Measurements from ENCODE around the gene AP2A2.
A peak's percentile ranks its signal among the peaks of the same experiment; 100 is the strongest.

Gene AP2A2

DNA sequence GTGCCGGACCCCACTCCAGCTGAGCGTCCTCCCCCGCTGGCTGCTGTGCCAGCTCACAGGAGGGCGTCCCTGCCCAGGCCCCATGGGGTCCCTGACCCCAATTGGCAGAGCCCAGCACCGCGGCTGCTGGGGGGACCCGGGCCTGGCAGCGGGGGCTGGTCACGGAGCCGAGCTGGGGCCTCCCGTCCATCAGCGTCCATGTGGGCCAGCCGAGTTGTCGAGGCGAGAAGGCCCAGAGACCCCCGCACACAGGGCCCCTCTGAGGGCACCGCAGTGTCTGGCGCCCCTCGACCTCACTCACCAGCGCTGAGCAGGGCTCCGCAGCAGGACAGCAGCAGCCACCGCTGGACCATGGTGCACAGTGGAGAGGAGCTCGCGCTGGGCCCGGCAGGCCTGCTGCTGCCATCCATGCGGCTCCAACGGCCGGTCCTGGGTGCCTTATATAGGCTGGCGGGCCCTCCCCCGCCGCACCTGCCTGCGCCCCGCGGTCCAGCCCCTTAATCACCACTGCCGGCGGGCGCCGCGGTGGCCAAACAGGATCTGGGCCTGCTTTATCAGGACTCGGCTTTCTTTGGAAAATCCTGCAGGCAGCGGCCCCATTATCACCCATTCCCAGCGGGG, 110.7 kb downstream of the AP2A2 start, which contains the start of gene MUC6:
Gene MUC6 (minus strand): TSS at position 416 of the 621 bp plus-strand sequence. CDS start 63 bp downstream, at position 353.
- 0 out of 2 replicates have a peak, but pooled peaks have one; percentile 65 for TF ChIP-seq ZBTB7A (IDR thresholded peaks at IDR 0.05; ENCODE audit: low read depth)
- TF ChIP-seq EGR1 (IDR thresholded peaks at IDR 0.05): no peak

DNA sequence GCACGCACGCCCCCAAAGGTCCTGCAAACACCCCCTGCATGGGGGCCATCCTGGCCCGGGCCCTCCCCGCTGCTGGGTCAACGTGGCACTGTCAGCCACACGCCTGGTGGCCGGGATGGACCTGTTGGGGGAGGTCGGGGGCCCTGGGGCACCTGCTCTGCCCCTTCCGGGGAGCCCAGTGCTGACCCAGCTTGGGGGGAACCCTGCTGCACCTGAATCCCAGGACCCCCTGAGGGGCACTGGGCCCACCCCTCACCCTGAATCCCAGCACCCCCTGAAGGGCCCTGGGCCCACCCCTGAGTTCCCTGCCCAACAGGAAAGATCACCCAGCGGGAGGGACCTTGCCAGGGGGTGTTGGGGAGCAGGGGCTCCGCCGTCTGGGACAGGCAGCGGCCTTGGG, 111.3 kb downstream of the AP2A2 start:
- TF ChIP-seq, protein P1, sequence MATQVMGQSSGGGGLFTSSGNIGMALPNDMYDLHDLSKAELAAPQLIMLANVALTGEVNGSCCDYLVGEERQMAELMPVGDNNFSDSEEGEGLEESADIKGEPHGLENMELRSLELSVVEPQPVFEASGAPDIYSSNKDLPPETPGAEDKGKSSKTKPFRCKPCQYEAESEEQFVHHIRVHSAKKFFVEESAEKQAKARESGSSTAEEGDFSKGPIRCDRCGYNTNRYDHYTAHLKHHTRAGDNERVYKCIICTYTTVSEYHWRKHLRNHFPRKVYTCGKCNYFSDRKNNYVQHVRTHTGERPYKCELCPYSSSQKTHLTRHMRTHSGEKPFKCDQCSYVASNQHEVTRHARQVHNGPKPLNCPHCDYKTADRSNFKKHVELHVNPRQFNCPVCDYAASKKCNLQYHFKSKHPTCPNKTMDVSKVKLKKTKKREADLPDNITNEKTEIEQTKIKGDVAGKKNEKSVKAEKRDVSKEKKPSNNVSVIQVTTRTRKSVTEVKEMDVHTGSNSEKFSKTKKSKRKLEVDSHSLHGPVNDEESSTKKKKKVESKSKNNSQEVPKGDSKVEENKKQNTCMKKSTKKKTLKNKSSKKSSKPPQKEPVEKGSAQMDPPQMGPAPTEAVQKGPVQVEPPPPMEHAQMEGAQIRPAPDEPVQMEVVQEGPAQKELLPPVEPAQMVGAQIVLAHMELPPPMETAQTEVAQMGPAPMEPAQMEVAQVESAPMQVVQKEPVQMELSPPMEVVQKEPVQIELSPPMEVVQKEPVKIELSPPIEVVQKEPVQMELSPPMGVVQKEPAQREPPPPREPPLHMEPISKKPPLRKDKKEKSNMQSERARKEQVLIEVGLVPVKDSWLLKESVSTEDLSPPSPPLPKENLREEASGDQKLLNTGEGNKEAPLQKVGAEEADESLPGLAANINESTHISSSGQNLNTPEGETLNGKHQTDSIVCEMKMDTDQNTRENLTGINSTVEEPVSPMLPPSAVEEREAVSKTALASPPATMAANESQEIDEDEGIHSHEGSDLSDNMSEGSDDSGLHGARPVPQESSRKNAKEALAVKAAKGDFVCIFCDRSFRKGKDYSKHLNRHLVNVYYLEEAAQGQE (IDR thresholded peaks at IDR 0.05; ENCODE audit: low read depth): no peak
- no peak for TF ChIP-seq TAF1 (IDR thresholded peaks at IDR 0.05; ENCODE audit: low read depth)
- no peak for TF ChIP-seq RAD21 (IDR thresholded peaks at IDR 0.05; ENCODE audit: low read depth)
- TF ChIP-seq ZBTB7A (IDR thresholded peaks at IDR 0.05; ENCODE audit: low read depth): 0 out of 2 replicates have a peak, but pooled peaks have one; percentile 7
- no peak for TF ChIP-seq EP300 (IDR thresholded peaks at IDR 0.05; ENCODE audit: borderline replicate concordance)
- no peak for TF ChIP-seq EGR1 (IDR thresholded peaks at IDR 0.05)
- no peak for TF ChIP-seq YY1 (IDR thresholded peaks at IDR 0.05; ENCODE audit: low read depth)
- TF ChIP-seq TCF12 (IDR thresholded peaks at IDR 0.05; ENCODE audit: low read depth): no peak

DNA sequence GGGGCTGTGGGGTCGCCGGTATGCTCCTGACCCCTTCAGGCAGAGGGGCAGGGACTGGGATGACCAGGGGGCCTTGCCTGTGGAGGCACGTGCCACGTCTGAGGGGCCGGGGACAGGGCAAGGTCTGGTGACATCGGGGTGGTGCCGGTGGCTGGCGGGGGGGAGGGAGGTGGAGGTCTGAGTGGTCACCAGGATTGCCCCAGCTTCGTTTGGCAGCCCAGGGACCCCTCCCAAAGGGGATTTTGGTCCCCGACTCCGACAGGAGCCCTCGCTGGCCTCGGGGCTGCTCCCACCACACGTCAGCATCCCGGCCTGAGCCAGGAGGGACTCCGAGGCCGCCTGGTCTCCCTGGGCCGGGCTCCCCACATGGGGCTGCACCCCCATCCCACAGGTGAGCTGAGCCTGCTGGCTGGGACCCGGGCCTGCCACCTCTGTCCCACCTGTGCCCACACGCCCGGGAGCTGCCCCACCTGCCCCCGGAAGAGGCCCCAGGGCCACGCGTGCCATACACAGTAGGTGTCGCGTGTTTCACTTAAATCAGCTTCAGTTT, 111.9 kb downstream of the AP2A2 start:
- TF ChIP-seq FOXM1 (IDR thresholded peaks at IDR 0.05; ENCODE audit: borderline replicate concordance, low read depth) (no peak), ZBTB7A (IDR thresholded peaks at IDR 0.05; ENCODE audit: low read depth) (no peak), TCF12 (IDR thresholded peaks at IDR 0.05; ENCODE audit: low read depth) (no peak), EGR1 (IDR thresholded peaks at IDR 0.05) (no peak), RAD21 (IDR thresholded peaks at IDR 0.05; ENCODE audit: low read depth) (no peak), EP300 (IDR thresholded peaks at IDR 0.05; ENCODE audit: borderline replicate concordance) (no peak), CREB1 (IDR thresholded peaks at IDR 0.05; ENCODE audit: low read depth) (no peak), TEAD4 (IDR thresholded peaks at IDR 0.05) (no peak), CEBPB (IDR thresholded peaks at IDR 0.05) (no peak), NFIC (IDR thresholded peaks at IDR 0.05) (no peak), TAF1 (IDR thresholded peaks at IDR 0.05; ENCODE audit: low read depth) (no peak), YY1 (IDR thresholded peaks at IDR 0.05; ENCODE audit: low read depth) (no peak)
- TF ChIP-seq, protein P2, sequence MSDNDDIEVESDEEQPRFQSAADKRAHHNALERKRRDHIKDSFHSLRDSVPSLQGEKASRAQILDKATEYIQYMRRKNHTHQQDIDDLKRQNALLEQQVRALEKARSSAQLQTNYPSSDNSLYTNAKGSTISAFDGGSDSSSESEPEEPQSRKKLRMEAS (IDR thresholded peaks at IDR 0.05): no peak
- TF ChIP-seq, protein P3, sequence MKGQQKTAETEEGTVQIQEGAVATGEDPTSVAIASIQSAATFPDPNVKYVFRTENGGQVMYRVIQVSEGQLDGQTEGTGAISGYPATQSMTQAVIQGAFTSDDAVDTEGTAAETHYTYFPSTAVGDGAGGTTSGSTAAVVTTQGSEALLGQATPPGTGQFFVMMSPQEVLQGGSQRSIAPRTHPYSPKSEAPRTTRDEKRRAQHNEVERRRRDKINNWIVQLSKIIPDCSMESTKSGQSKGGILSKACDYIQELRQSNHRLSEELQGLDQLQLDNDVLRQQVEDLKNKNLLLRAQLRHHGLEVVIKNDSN (IDR thresholded peaks at IDR 0.05): no peak
- TF ChIP-seq, protein P1 (IDR thresholded peaks at IDR 0.05; ENCODE audit: low read depth): no peak

DNA sequence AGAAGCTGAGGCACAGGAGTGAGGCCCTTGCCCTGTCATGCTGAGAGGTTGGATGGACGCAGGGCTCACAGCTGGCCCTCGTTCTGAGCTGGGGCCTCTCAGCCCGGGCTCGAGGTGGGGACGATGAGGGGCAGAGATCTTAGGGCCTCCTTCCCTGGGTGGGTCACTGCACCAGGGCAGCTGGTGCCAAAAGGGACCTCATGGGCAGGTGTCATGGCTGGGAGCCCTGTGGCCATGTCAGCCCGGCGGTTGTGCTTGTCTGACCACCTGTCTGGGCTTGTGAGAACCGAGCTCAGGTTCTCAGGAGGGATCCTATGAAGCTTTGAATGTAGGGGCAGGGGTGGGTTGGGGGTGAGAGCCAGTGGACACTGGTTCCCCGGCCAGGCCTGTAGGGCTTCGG, 112.7 kb downstream of the AP2A2 start:
- no peak for TF ChIP-seq CREB1 (IDR thresholded peaks at IDR 0.05; ENCODE audit: low read depth)
- no peak for TF ChIP-seq CEBPB (IDR thresholded peaks at IDR 0.05)
- TF ChIP-seq RAD21 (IDR thresholded peaks at IDR 0.05; ENCODE audit: low read depth): no peak
- no peak for TF ChIP-seq TCF12 (IDR thresholded peaks at IDR 0.05; ENCODE audit: low read depth)
- TF ChIP-seq TEAD4 (IDR thresholded peaks at IDR 0.05): no peak
- TF ChIP-seq, protein P2 (IDR thresholded peaks at IDR 0.05): no peak
- no peak for TF ChIP-seq NFIC (IDR thresholded peaks at IDR 0.05)
- TF ChIP-seq YY1 (IDR thresholded peaks at IDR 0.05; ENCODE audit: low read depth): no peak
- TF ChIP-seq, protein P1 (IDR thresholded peaks at IDR 0.05; ENCODE audit: low read depth): no peak

DNA sequence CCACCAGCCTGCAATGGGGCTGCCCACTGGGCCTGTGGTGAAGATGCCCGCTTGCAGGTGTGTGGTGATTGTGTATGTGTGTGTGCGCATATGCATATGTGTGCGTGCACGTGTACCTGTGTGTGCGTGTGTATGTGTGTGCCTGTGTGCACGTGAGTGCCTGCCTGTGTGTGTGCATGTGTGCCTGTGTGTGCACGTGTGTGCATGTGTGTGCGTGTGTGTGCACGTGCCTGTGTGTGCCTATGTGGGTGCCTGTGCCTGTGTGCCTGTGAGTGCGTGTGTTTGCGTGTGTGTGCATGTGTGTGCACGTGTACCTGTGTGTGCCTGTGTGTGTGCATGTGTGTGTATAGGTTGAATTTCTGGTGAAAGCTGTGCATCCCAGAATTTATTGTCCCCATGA, 113.3 kb downstream of the AP2A2 start:
- TF ChIP-seq, protein P1 (IDR thresholded peaks at IDR 0.05; ENCODE audit: low read depth): no peak
- TF ChIP-seq CREB1 (IDR thresholded peaks at IDR 0.05; ENCODE audit: low read depth): no peak
- TF ChIP-seq FOXM1 (IDR thresholded peaks at IDR 0.05; ENCODE audit: borderline replicate concordance, low read depth): no peak
- TF ChIP-seq, protein P2 (IDR thresholded peaks at IDR 0.05): no peak
- no peak for TF ChIP-seq TAF1 (IDR thresholded peaks at IDR 0.05; ENCODE audit: low read depth)
- no peak for TF ChIP-seq NFIC (IDR thresholded peaks at IDR 0.05)
- no peak for TF ChIP-seq RAD21 (IDR thresholded peaks at IDR 0.05; ENCODE audit: low read depth)
- TF ChIP-seq EGR1 (IDR thresholded peaks at IDR 0.05): no peak
- TF ChIP-seq TEAD4 (IDR thresholded peaks at IDR 0.05): no peak
- no peak for TF ChIP-seq CEBPB (IDR thresholded peaks at IDR 0.05)
- TF ChIP-seq ZBTB7A (IDR thresholded peaks at IDR 0.05; ENCODE audit: low read depth): no peak
- TF ChIP-seq, protein P3 (IDR thresholded peaks at IDR 0.05): no peak
- no peak for TF ChIP-seq YY1 (IDR thresholded peaks at IDR 0.05; ENCODE audit: low read depth)
